ELR (cell line): ENCODE results near the gene LDLRAD4.
"Not testable (repeated sequence)": the region's sequence is repeated elsewhere in the genome, so short reads cannot be mapped to it uniquely, and the experiment has no call there.

ENCODE experiments used
- DNase-seq: peaks from one replicate; pipeline ENCODE4 v3.0.0-alpha.2; 2015; ENCODE audit warnings: low read depth

Gene LDLRAD4

DNA sequence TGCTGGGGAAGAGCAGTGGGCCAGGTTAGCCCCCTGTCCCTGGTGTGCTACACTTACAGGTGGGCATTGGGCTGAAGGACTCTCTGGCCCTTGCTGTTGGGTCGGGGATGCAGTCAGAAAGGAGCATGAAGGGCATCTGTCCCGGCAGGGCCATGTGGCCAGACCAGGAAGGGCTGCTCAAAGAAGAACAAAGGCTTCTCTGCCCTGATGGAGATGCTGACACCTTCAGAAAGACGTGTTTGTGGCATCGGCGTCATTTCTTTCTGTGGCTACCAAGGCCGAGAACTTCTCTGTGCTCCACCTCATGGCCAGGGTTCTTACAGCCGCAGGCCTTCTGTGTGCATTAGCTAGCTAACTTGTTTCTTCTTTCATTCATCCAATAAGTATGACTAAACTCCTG is 268.7 kb downstream of the LDLRAD4 start:
- no peak for DNase-seq

GRCh38 chr18:13488281-13488929 is 269.8 kb downstream of the LDLRAD4 start:
- DNase-seq, result no peak

DNA sequence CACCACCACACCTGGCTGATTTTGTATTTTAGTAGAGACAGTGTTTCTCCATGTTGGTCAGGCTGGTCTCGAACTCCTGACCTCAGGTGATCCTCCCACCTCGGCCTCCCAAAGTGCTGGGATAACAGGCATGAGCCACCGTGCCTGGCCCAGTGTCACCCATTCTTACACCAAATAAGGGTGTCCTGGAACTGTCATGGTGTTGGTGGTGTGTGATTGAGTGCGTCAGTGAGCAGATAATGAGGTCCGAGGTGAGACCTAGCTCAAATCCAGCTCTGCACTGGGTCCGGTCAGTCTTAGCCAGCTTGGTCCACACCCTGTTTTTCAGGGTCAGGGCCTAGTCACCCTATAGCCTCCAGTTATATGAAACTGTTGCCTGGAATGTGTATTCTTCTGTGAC is 270.7 kb downstream of the LDLRAD4 start:
- DNase-seq, result not testable (repeated sequence)

DNA sequence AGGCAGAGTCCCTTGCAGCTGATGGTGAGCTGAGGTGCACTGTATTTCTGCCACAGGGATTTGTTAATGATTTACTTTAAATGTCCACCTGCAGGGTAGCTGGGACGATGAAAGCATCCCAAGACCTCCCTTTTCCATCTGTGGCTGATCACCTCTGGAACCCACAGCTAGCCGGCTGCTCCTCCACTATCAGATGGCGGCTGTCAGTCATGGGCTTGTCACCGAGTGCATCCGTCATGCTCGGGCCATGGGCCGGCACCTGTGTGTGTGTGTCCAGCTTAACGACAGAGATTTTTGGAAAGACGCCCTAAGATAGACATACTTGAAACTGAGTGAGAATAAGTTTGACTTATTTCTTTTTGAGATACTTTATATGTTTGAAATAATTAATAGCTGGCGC is 272.6 kb downstream of the LDLRAD4 start:
- no peak for DNase-seq

GRCh38 chr18:13492314-13492713 is 273.8 kb downstream of the LDLRAD4 start:
- no peak for DNase-seq

DNA sequence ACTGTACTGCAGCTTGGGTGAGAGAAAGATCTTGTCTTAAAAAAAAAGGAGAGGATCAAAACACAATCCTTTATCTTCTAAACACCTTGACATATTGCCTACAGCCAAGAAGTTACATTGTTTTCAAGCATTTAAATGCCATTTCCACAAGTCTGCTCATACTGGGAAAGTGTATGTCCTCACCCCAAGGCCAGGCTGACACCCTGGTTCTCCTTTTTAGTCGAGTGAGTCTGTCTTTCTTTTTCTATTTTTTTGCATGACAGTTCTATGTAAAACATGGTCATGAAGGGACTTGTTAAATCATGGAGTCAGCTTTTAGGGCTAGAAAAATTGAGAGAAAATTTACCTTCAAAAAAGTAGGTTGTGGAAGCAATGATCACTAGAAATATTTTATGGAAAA is 274.5 kb downstream of the LDLRAD4 start:
- DNase-seq, result no peak

- DNase-seq, result no peak
Measured at GRCh38 chr18:13493725-13494124, 275.2 kb downstream of the LDLRAD4 start.

GRCh38 chr18:13494871-13495445 is 276.4 kb downstream of the LDLRAD4 start:
- no peak for DNase-seq

GRCh38 chr18:13495961-13496360 is 277.4 kb downstream of the LDLRAD4 start:
- no peak for DNase-seq

- no peak for DNase-seq
Measured at GRCh38 chr18:13496691-13497281, 278.2 kb downstream of the LDLRAD4 start.

- DNase-seq, result no peak
Measured at GRCh38 chr18:13499803-13500202, 281.2 kb downstream of the LDLRAD4 start.

GRCh38 chr18:13500227-13500865 is 281.8 kb downstream of the LDLRAD4 start:
- no peak for DNase-seq

DNA sequence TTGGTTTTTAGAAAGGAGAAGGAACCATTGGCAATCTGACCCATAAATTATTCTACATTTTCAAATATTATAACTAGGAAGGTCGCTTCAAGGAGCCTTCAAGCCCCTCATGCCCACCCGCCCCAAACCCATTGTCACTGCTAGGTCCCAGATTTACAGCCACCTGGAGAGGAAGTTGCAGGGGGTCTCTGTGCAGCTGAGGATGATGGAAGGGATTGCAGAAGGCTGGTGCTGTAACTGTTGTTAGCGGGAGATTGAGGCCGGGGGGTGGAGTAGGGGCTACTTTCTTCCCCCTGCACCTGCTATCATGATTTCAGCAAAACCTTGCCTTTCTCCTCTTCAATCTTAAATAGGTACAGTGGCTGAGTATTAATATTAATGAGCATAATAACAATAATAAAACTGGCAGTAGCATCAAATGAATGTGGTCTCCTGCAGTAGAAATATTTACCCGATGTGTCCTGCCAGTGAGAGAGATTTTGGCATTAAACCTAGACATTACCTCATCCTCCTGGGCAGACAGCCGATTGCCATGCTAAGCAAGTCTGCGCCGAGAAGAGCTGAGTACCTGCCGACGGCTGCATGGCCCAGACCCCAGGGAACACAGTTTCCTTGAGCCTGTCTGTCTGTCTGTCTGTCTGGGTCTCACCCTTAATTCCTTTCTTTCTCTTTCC is 282.4 kb downstream of the LDLRAD4 start:
- DNase-seq, result no peak

DNA sequence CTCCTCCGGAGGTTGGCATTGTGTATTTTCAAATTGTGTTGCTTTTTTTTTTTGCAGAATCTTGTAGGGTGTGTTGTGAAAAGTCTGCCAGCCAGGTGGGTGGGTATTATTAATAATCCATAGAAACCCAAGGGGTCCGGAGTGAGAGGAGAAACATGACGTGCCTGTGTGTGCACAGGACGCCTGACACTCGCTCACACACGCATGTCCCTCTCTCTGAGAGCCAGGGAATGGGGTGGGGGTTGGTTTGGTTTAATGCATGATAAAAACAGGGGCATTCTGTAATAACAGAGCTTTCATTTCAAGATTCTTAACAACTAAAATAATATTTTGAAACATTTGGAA is 283.0 kb downstream of the LDLRAD4 start:
- no peak for DNase-seq

DNA sequence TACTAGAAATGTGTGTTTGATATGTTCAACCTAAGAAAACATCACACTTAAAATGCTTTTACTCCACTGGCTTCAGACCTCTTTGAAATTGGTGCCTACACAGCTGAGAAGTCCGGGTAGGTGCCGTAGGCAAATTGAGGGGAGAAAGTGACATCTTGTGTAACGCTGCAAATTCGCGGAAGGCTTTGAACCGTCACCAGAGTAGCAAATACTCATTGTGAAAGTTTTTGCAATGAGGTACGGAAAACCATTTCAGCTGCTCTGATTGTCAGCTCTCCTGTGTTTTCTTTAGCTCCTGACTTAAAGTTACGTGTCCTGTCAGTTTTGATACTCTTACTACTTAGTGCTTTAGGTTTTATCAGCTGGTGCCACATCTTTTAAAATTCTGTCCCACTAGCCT is 283.3 kb downstream of the LDLRAD4 start:
- DNase-seq, result no peak

- DNase-seq, result no peak
Measured at GRCh38 chr18:13502585-13502984, 284.0 kb downstream of the LDLRAD4 start.

DNA sequence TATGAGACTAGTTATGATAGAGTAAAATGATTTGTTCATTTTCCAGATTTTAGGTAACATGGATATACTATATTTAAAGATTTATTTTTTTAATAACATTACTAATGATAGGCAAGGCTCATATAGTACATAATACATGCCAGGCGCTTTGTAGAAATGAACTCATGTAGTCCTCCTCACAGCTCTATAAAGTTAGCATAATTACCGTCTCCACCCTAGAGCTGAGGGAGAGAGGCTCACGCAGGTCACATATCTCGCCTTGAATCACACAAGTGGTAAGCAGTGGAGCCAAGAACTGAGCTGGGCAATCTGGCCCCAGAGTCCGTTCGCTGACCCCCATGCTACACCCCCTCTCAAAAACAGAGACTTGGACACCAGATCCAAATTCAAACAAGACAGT is 285.3 kb downstream of the LDLRAD4 start:
- no peak for DNase-seq

- DNase-seq, result no peak
Measured at GRCh38 chr18:13505780-13506345, 287.3 kb downstream of the LDLRAD4 start.

DNA sequence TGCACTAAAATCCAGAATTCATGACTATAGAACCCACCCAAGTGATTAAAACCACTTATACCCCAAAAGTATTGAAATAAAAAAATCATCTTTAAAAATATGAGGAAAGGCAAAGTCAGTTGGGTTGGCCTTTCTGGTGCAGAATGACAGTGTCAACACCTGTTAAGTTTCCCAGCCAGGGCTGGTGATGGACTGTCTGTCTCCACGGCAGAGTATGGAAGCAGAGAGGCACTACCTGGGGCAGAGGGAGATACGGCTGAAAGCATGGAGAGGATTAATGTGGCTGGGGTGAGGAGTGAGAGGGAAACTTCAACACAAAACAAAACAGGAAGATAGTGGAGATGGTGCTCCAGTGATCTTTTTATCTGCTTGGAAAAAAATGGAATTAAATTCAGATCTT is 292.0 kb downstream of the LDLRAD4 start:
- DNase-seq, result no peak

GRCh38 chr18:13511961-13512577 is 293.5 kb downstream of the LDLRAD4 start:
- no peak for DNase-seq

DNA sequence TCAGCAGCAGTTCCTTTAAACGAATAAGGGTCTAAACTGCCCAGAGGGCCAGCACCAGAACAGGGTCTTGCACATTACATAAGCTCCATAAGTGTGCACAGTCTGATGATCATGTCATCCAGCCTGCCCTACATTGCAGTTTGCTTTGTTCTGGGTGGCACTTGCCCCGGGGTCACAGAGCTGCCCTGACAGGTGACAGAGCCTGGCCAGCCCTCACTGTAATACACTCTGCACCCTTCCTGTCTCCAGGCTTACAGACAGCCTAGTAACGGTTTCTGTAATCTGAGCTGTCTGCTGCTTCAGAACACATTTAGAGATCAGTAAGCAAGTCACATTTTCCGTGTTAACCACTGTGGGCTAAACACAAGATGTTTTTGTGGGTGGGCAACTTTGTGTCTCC is 294.5 kb downstream of the LDLRAD4 start:
- DNase-seq, result no peak

DNA sequence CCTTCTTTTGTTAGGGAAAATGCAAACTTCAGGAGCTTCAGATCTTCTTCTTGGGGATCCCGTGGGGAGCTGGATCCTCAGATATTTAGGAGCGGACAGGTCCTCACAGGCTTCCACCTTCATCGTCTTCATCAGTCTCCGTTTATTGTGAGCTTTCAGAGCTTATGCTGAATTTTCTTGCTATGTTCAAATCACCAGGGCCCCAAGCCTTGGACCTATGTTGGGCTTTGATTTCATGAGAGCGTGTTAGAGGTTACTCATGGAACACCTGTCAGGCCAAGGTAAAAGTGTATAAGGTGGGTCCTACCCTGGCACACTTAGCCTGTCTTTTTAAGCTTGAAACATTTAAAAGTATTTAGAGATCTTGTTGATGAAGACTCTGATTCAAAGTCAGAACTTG is 294.9 kb downstream of the LDLRAD4 start:
- no peak for DNase-seq
